PC-3 (cell line): ENCODE results near the gene RAPGEF3. TPM values are rescaled to one million over a fixed set of nuclear protein-coding genes. Genes with fewer than 3 reads are reported as not detected.

Experiments used
- ATAC-seq: fragments of 200-7000 bp; cut with Tn5 transposase; 2 replicates; pipeline ENCODE4 v1.9.1; 2020; ENCODE audit warnings: mild to moderate bottlenecking, moderate library complexity
- BruUV-seq: library from RNA; stranded (reverse); fragments of 400-500 nt; replicated peaks from 2 replicates; lab custom pipeline; 2021; lab: Mats Ljungman, UMichigan
- CTCF ChIA-PET: fragments of 300-600 bp; sonication (Branson Sonifier 250); formaldehyde crosslinking; loops from one replicate; lab custom pipeline; 2022; ENCODE audit warnings: antibody characterized with exemption; lab: Charles Lee
- POLR2A ChIA-PET: fragments of 300-600 bp; sonication (Branson Sonifier 250); formaldehyde crosslinking; loops from one replicate; lab custom pipeline; 2022; ENCODE audit warnings: antibody characterized with exemption; ENCODE audit not compliant: unreplicated experiment; lab: Charles Lee
- DNase-seq: peaks from one replicate; pipeline ENCODE4 v3.0.0-alpha.2; 2015
- H2AFZ ChIP-seq: fragments of 300-600 bp; sonication (generic); 2 replicates; pipeline ENCODE4 v1.6.0; 2016; ENCODE audit warnings: antibody characterized with exemption, low read length
- H3F3A ChIP-seq: fragments of 300-600 bp; sonication (generic); one replicate; pipeline ENCODE4 v1.6.0; 2017; ENCODE audit warnings: antibody characterized with exemption, low read length, control low read depth, mild to moderate bottlenecking; ENCODE audit not compliant: unreplicated experiment
- H3K27ac ChIP-seq: fragments of 300-600 bp; sonication (generic); 2 replicates; pipeline ENCODE4 v1.5.1; 2016; ENCODE audit warnings: mild to moderate bottlenecking, low read length
- H3K27me3 ChIP-seq: fragments of 300-600 bp; sonication (generic); 2 replicates; pipeline ENCODE4 v1.6.1; 2016; ENCODE audit warnings: low read length, mixed read lengths
- H3K36me3 ChIP-seq: fragments of 300-600 bp; sonication (generic); 2 replicates; pipeline ENCODE4 v1.6.1; 2016; ENCODE audit warnings: low read depth, mixed run types, low read length, mixed read lengths
- H3K4me1 ChIP-seq: fragments of 300-600 bp; sonication (generic); 2 replicates; pipeline ENCODE4 v1.5.1; 2016; ENCODE audit warnings: low read length; ENCODE audit not compliant: insufficient read depth
- H3K4me2 ChIP-seq: fragments of 300-600 bp; sonication (generic); 2 replicates; pipeline ENCODE4 v1.6.0; 2016; ENCODE audit warnings: low read length
- H3K4me3 ChIP-seq: fragments of 300-600 bp; sonication (generic); 2 replicates; pipeline ENCODE4 v1.5.1; 2016; ENCODE audit warnings: mild to moderate bottlenecking, low read length, mixed read lengths
- H3K79me2 ChIP-seq: fragments of 300-600 bp; sonication (generic); 2 replicates; pipeline ENCODE4 v1.6.1; 2017; ENCODE audit warnings: low read length, mixed read lengths
- H3K9ac ChIP-seq: fragments of 300-600 bp; sonication (generic); 2 replicates; pipeline ENCODE4 v1.6.0; 2016; ENCODE audit warnings: mild to moderate bottlenecking, low read length
- H3K9me2 ChIP-seq: fragments of 300-600 bp; sonication (generic); replicated peaks from 2 replicates; pipeline ENCODE4 v1.6.1; 2016; ENCODE audit warnings: mixed run types, low read length, mixed read lengths
- H3K9me3 ChIP-seq: fragments of 300-600 bp; sonication (generic); 2 replicates; pipeline ENCODE4 v1.6.1; 2016; ENCODE audit warnings: low read length, mixed read lengths
- H4K20me1 ChIP-seq: fragments of 300-600 bp; sonication (generic); 2 replicates; pipeline ENCODE4 v1.6.1; 2016; ENCODE audit warnings: low read length, mixed read lengths
- CTCF ChIP-seq: fragments of 300-600 bp; sonication (generic); conservative IDR thresholded peaks from 2 replicates; pipeline ENCODE4 v1.5.1; 2017; ENCODE audit warnings: antibody characterized with exemption, low read depth, mild to moderate bottlenecking, low read length
- EZH2 ChIP-seq: fragments of 300-600 bp; sonication (generic); IDR thresholded peaks from one replicate; pipeline ENCODE4 v1.6.1; 2017; ENCODE audit warnings: antibody characterized with exemption, mild to moderate bottlenecking, low read length; ENCODE audit not compliant: unreplicated experiment
- EZH2phosphoT487 ChIP-seq: fragments of 300-600 bp; sonication (generic); IDR thresholded peaks from 2 replicates; pipeline ENCODE4 v1.6.1; 2018; ENCODE audit warnings: mild to moderate bottlenecking, antibody characterized with exemption, low read length, borderline replicate concordance
- intact Hi-C: fragments of 100-400 bp; cut with micrococcal nuclease; formaldehyde crosslinking; loops from 2 replicates; pipeline ENCODE4 v1.9.0; 2023
- total RNA-seq: library from RNA; depleted of rRNA; stranded (reverse); fragments of >200 nt; gene quantifications from 2 replicates; pipeline ENCODE4 v1.2.3, GENCODE V29; 2014

RAPGEF3 gene
- total RNA-seq, 1 experiment from 2014 or later = 6.7 TPM

- intact Hi-C loops = no loop called here
- CTCF ChIA-PET = no interaction called here
- no peak overlapping the region for H3K27ac ChIP-seq
- DNase-seq (no peak), ATAC-seq (no peak)
- H3K27me3 ChIP-seq = no peaks in the 10 kb centered on the region
- H3K4me3 ChIP-seq = no peak overlapping the region
- TF ChIP-seq EZH2 = no peak
- peaks cover 39% of the 10 kb centered on the region for H3K4me1 ChIP-seq
- H2AFZ ChIP-seq = no peak overlapping the region
- no peaks in the 10 kb centered on the region for H3K79me2 ChIP-seq
- peaks cover 4% of the 10 kb centered on the region for H3F3A ChIP-seq
- H4K20me1 ChIP-seq = no peaks in the 10 kb centered on the region
- no peaks in the 10 kb centered on the region for H3K9me3 ChIP-seq
- POLR2A ChIA-PET = no interaction called here
- H3K9me2 ChIP-seq = no peaks in the 10 kb centered on the region
- H3K9ac ChIP-seq = no peak overlapping the region
- no TSS peak for BruUV-seq
- H3K36me3 ChIP-seq = no peaks in the 10 kb centered on the region
- no peak overlapping the region for H3K4me2 ChIP-seq
Observed at GRCh38 chr12:47750229-47750798, 8.4 kb downstream of the RAPGEF3 start.

- TF ChIP-seq CTCF = no peak
- TF ChIP-seq EZH2 = no peak
- TF ChIP-seq EZH2phosphoT487 = no peak
- ChIA-PET POLR2A (no interaction called here), CTCF (no interaction called here)
- Histone ChIP-seq H3K4me1 (peaks cover 24% of the 10 kb centered on the region), H3K4me3 (no peak overlapping the region), H2AFZ (no peak overlapping the region), H3K27ac (no peak overlapping the region), H3K9me3 (no peaks in the 10 kb centered on the region), H3K79me2 (no peaks in the 10 kb centered on the region), H3K4me2 (no peak overlapping the region), H3K9me2 (no peaks in the 10 kb centered on the region), H3F3A (peaks cover 4% of the 10 kb centered on the region), H3K27me3 (no peaks in the 10 kb centered on the region), H4K20me1 (no peaks in the 10 kb centered on the region), H3K9ac (no peak overlapping the region), H3K36me3 (no peaks in the 10 kb centered on the region)
- DNase-seq = no peak
- BruUV-seq = no TSS peak
- no peak for ATAC-seq
- intact Hi-C loops = no loop called here
Observed at GRCh38 chr12:47748899-47749298, 9.8 kb downstream of the RAPGEF3 start.

GRCh38 chr12:47748507-47748828 lies 10.2 kb downstream of the RAPGEF3 start:
- H3K9ac ChIP-seq = no peak overlapping the region
- no peaks in the 10 kb centered on the region for H3K9me2 ChIP-seq
- BruUV-seq = no TSS peak
- POLR2A ChIA-PET = no interaction called here
- TF ChIP-seq CTCF = no peak
- no peak for TF ChIP-seq EZH2
- no peak for TF ChIP-seq EZH2phosphoT487
- H4K20me1 ChIP-seq = no peaks in the 10 kb centered on the region
- H3K4me2 ChIP-seq = no peak overlapping the region
- H3K4me1 ChIP-seq = peaks cover 20% of the 10 kb centered on the region
- DNase-seq = no peak
- intact Hi-C loops = no loop called here
- H2AFZ ChIP-seq = no peak overlapping the region
- no peaks in the 10 kb centered on the region for H3K27me3 ChIP-seq
- no peak for ATAC-seq
- no peaks in the 10 kb centered on the region for H3K79me2 ChIP-seq
- H3K36me3 ChIP-seq = no peaks in the 10 kb centered on the region
- H3F3A ChIP-seq = peaks cover 4% of the 10 kb centered on the region
- H3K4me3 ChIP-seq = no peak overlapping the region
- no peaks in the 10 kb centered on the region for H3K9me3 ChIP-seq
- no peak overlapping the region for H3K27ac ChIP-seq
- CTCF ChIA-PET = no interaction called here
